GM08714 (cell line): ENCODE data around the gene RGS19.
"Not testable (repeated sequence)": the region's sequence is repeated elsewhere in the genome, so short reads cannot be mapped to it uniquely, and the experiment has no call there.

ENCODE experiments used
- H3K4me3 ChIP-seq: fragments of 200-500 bp; sonication (Bioruptor generic); 2 replicates; pipeline ENCODE4 v1.5.1; 2014; ENCODE audit warnings: mild to moderate bottlenecking, low read length, inconsistent platforms
- ZNF274 ChIP-seq: IDR thresholded peaks from 2 replicates; pipeline ENCODE4 v1.6.1; 2012; ENCODE audit warnings: mild to moderate bottlenecking, low read depth, low read length

Gene RGS19, protein sequence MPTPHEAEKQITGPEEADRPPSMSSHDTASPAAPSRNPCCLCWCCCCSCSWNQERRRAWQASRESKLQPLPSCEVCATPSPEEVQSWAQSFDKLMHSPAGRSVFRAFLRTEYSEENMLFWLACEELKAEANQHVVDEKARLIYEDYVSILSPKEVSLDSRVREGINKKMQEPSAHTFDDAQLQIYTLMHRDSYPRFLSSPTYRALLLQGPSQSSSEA

GRCh38 chr20:64079273-64080012 lies at the start of gene RGS19:
RGS19 (minus strand) TSS chr20:64079518; CDS start chr20:64076886, 2,632 bp downstream.
- TF ChIP-seq ZNF274: no peak
- H3K4me3 ChIP-seq: peak within 1 kb of the TSS; percentile 92

- not testable (repeated sequence) for H3K4me3 ChIP-seq
Observed at GRCh38 chr20:64123517-64123916, 44.2 kb upstream of the RGS19 start.

- H3K4me3 ChIP-seq: not testable (repeated sequence)
Observed at GRCh38 chr20:64122927-64123326, 43.6 kb upstream of the RGS19 start.

DNA sequence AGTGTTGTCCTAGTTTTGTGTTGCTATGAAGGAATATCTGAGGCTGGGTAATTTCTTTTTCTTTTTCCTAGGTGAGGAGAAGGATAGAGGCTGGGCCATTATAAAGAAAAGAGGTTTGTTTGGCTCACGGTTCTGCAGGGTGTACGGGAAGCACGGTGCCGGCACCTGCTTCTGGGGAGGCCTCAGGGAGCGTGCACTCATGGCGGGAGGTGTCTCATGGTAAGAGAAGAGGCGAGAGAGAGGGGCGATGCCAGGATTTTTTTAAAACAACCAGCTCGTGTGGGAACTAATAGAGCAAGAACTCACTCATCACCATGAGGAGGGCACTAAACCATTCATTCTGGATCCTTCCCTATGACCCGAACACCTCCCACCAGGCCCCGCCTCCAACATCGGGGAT lies 42.3 kb upstream of the RGS19 start:
- no peak overlapping the region for H3K4me3 ChIP-seq
- no peak for TF ChIP-seq ZNF274

GRCh38 chr20:64119681-64120341 lies 40.5 kb upstream of the RGS19 start:
- TF ChIP-seq ZNF274: no peak
- H3K4me3 ChIP-seq: no peak overlapping the region

GRCh38 chr20:64119301-64119680 lies 40.0 kb upstream of the RGS19 start:
- H3K4me3 ChIP-seq: no peak overlapping the region
- TF ChIP-seq ZNF274: no peak

- H3K4me3 ChIP-seq: not testable (repeated sequence)
Observed at GRCh38 chr20:64117432-64117777, 38.1 kb upstream of the RGS19 start.

GRCh38 chr20:64116541-64117431 lies 37.5 kb upstream of the RGS19 start:
- TF ChIP-seq ZNF274: no peak
- H3K4me3 ChIP-seq: no peak overlapping the region

DNA sequence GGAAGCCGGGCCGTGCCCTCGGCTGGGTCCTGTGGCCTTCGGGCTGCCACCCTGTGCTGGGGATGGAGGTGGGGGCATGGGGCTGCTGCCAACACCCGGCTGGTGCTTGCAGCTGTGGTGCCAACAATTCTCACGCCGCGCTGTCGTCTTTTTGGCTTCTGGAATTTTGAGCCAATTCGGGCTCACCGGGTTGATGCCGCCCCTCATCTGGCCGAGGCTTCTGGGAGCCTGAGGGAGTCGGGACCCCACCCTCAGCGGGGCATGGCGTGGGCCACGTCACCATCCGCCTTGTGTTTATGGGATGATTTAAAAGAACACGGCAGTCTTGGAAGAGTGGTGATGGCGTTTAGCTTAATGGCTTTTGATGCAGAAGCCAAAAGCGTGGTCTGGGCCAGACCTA lies 36.7 kb upstream of the RGS19 start:
- TF ChIP-seq ZNF274: no peak
- H3K4me3 ChIP-seq: no peak overlapping the region

DNA sequence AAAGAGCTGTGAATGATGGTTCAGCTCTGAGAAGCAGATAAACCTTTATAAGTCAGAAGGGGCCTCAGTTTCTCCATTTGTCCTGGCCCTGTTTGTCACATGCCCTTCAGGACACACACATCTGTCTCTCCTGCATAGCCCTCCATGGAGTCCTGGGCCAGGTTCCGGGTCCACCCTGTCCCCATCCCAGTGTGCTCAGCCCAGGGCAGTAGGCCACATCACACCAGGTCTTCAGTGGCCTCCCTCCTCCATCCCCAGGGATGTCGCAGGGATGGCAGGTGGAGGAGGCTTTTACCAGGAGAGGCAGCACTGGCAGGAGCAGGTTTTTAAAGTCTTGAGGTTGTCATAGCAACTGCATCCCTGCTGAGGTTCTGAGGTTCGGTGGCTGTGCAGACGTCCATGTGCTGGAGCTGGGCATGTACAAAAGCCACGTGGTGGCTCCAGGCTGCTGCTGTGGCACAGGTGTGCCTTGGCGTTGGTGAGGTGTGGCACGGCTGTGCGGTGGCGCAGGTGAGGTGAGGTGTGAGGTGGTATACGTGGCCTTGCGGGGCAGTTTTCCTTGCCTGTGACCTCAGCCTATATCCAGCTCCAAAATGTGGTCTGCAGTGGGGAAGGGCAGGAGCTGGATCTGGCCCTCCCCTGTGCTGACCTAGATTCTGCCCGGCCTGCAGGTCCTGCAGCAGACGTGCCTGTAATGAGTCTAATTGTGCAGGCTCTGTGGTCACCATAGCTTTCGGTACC lies 36.0 kb upstream of the RGS19 start:
- H3K4me3 ChIP-seq: no peak overlapping the region
- TF ChIP-seq ZNF274: no peak

GRCh38 chr20:64114356-64114971 lies 35.1 kb upstream of the RGS19 start:
- no peak overlapping the region for H3K4me3 ChIP-seq
- no peak for TF ChIP-seq ZNF274

DNA sequence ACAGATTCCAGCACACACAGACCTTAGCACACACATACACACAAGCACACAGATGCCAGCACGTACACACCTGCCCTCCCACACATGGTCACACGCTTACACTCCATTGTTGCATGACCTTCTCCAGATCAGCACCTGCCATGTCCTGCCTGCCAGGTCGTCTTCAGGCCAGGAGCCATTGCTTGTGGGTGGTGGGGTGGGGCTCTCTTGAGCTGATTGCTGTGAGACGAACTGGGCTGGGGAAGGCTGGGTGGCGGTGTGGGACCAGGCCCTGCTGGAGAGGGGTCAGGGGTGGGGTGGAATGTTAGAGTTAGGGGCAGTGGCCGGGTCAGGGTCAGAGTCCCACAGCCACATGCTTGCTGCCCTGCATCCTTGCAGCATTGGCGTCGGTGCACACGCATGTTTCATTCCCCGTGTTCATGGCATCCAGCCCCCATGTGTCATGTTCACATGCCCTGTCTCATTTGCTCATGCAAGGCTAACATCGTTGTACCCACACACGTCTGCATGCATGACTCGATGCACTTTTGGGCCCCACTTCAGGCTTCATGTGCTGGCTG lies 34.6 kb upstream of the RGS19 start:
- TF ChIP-seq ZNF274: no peak
- H3K4me3 ChIP-seq: no peak overlapping the region

GRCh38 chr20:64113444-64113775 lies 34.1 kb upstream of the RGS19 start:
- no peak overlapping the region for H3K4me3 ChIP-seq
- TF ChIP-seq ZNF274: no peak
